GM19467 (cell line): Measurements from ENCODE around the gene KIF1A.

Experiments used
- ATAC-seq: cut with Tn5 transposase; IDR thresholded peaks from one replicate; pipeline ENCODE4 v1.9.1; 2021; ENCODE audit warnings: mild to moderate bottlenecking, moderate library complexity; ENCODE audit not compliant: unreplicated experiment

KIF1A gene

GRCh38 chr2:240723851-240724250 is 96.2 kb downstream of the KIF1A start:
- no peak for ATAC-seq

DNA sequence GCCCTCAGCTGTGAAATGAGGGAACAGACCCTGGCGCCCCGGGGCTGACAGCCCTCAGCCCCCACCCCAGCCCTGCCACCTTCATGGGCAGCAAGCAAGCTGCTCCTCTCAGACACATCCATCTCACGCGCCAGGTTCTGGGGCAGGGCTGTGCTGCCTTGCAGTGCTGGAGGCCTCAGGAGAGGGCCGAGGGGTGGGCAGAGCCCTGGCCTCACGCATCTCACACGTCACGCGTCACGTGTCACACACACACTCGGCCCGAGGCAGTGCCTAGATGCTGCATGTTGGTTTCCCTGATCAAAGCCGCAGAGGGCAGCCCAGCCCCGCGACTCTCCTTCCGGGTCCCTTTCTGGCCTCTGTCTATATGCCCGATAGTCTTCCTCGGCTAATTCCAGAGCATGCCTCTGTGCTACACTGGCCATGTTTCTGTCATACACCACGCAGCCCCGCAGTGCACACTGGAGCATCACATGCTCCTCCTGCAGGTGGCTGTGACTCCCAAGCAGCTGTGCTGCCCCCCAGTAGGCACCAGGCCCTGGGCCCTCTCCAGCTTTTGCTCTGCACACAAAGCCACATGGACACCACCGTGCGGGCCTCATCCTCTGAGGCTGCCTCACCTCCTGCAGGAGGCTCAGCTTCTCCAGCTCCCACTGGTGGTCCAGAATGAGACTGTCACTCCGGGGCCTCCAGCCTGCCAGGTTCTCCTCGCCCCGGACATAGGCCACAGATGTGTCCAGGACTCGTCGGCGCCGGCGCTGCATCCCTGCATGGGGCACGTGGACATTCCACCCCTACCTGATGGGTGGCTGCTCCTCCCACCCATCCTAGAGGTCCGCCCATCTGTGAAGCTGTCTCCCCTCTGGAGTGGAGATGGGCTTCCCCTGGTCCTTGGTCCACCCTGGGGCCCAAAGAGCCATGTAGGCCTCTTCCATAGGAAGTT is 97.0 kb downstream of the KIF1A start:
- ATAC-seq = no peak

DNA sequence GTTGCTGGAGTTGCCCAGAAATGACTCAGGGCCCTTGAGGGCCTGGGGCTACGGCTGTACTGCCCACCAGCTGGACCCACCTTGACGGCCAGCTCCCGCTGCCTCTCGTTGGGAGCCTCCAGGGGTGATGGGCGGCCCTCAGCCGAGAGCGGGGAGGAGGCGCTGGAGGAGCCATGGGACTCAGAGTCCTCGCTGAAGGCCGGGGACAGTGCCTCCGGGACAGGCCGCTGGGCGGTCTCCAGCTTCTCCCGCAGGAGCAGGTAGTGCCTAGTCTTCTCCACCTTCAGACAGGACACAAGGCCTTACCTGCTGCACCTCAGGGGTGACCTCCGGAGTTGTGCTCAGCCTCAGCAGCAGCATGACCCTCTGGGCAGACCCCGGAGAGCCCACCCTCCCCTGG is 97.6 kb downstream of the KIF1A start:
- ATAC-seq = no peak

DNA sequence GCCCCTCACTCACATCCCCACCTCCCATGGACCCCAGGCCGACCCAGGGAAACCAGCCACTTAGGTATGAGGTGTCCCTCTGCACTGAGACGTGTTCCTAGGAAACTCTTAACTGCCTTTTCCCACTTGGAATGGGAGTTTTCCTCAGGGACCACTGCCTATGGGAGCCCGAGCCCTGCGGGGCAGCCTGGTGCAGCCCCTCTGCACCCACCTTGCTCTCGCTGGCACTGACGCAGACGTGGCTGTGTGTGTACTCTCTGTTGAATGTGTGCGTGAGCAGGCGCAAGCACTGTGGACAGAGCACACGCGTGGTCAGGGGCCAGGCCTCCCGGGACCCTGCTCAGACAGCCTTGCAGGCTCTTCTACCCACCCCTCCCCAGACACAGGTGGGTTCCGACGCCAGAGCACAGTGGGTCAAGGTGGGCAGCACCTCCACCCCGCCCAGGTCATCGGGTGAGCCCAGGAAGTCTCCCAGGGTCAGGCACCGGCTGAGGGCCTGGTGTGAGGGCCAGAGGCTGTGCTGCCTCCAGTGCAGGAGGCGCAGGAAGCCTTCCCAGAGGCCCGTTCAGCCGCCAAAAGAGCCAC is 98.3 kb downstream of the KIF1A start:
- no peak for ATAC-seq

DNA sequence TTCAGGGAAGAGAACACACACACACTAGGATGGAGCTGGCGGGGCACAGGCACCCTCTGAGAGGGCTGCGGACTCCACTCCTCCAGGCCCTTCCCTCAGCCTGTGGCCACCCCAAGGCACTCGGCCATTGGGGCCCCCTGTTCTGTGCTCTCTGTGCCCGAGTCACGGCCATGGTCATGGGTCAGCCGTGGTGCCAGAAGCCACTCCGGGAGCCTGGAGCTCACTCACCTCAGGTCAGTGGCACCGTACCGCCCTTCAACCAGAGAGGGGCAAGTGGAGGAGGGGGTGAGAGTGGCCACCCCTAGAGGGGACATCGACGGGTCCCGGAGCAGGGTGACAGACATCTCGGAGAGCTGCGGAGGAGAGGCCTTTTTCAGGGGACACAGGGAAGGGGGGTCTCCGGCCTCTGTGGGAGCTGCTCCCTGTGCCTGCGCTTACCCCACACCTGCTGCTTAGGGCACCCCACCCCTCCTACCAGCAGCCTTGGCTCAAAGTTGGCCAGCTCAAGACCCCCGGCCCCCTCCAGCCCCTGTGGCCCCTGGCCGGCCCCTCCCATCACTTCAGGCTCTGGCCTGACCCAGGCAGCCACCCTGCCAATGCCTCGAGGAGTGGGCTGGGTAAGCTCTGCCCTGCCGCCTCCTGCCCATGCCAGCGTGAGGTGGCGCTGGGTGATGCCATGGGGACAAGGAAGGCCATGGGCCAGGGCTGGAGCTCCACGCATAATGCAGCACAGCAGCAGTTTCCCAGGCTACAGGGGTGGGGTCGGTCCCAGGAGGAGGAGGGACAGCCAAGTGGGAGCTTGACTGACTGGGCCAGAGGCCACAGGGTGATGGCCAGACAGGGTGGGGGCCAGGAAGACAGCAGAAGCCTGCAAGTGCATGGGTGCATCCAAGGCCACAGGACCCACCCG is 99.1 kb downstream of the KIF1A start:
- ATAC-seq = no peak

GRCh38 chr2:240719676-240720545 is 100.1 kb downstream of the KIF1A start:
- ATAC-seq = no peak

DNA sequence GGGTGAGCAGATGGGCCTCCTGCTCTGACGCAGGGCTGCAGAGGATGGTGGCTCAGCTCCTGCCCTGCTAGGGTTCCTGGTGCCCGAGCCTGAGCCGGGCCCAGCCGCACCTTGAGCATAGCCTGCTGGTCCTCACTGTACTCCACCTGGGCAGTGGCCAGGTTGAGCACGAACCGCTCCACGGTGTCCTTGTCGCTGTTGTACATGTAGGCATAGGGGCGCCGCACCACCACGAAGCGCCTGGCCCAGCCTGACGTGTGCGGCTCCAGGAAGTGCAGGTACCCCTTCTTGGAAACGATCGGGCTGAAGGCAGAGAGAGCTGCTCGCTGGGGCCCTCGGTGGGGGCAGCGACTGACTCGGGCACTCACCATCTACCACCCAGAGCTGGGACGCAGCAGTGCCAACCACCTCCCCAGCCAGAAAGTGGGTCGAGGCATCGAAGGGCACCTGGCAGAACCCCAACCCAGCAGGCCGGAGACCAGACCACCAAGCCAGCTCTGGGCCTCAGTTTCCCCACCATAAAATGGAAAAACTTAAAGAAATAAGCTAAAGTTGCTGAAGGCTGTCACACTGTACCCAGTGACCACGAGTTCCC is 101.0 kb downstream of the KIF1A start:
- ATAC-seq = no peak

DNA sequence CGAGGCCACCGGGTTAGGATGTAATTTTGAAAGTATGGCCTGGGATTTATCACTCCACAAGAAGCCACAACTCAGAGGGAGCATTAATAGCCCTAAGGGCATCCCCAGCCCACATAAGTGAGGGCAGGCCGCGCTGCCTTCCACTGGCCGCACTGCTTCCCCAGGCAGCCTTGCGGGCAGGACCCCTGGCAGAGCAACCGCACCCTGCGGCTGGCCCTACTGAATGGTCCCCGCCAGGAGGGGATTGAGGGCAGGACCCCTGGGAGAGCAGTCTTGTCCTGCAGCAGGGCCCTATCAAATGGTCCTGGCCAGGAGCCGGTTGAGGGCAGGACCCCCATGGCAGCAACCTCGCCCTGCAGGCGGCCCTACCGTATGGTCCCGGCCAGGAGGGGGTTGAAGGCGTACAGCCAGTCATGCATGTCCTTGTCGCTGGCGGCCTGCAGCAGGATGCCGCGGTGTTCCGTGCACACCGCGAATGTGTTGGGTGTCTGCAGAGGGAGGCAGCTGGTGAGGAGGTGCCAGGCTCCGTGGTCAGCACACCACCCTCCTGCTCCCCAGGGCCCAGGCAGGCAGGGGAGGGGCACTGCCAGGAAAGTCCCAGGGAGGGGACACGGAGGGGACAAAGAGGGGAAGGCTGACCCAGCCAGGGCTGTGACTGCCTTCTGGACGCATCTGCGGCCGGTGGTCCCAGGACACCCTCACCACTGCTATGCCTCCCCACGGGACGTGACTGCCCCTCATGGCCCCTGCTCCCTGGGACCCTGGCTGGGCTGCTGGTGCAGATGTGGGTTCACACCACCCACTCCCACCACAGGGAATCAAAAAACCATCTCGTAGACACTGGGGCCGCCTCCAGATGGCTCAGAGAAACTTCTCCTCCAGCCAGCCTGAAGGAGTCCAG is 102.1 kb downstream of the KIF1A start:
- ATAC-seq = no peak

DNA sequence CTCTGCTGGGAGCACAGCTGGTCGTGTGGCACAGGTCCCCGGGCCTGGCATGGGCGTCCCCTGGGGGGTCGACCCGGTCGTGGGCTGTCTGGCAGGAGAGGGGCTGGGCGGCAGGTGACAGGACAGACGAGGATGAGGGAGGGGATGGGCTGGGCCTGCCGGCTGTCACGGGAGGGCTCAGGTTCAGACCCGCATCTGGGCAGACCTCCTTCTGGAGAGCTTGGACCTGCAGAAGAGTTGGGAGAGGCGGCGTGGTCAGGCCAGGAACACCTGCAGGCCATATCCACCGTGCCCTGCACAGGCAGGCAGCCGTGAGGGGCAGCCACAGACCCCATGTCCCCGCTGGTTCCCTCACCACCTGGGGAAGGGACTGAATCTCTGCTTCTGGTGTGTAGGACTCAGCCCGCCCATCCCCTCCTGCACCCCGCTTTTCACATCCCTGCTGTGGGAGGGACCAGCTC is 102.8 kb downstream of the KIF1A start:
- no peak for ATAC-seq

- no peak for ATAC-seq
Observed at GRCh38 chr2:240716130-240716798, 103.8 kb downstream of the KIF1A start.

DNA sequence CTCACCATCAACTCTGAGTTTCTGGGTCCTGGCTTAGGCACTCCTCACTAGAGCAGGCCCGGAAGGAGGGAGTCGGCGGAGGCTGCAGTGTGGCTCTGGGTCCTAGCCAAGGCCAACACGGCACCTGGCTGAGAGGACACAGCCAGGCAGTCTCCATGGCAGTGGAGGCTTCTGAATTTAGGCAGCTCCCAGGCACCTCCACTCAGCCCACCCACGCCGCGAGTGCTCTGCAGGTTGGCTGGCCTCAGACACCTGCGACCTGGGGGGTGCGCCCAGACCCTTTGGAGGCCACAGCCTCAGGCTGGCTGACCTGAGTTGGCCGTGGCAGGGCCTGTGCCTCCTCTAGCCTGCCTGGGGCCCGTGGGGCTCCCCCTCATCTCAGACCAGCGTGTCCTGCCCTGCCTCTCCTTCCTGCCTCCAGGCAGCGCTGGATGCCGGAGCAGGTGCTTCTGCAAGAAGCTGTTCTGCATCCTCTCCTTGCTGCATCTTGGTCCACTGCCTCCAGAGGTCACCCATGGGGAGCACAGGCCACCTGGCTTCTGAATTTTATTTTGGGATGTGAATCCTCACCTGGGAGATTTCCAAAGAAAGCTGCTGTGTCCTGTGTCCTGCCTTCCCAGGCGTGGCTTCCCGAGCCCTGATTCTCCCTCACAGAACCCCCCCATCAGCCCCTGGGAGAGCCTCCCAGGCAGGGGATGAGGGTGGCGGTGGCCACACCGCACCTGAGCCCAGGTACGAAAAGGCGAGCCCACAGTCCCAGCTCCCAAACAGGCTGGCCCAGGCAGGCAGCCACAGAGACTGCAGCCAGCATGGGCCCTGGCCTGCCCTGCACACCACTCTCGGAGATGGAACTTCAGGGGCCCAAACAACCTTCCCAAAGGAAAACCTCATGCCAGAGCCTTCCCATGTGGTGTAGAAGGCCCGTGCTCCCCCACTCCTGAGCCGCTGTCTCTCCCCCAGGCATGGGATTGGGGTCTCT is 105.0 kb downstream of the KIF1A start:
- ATAC-seq = no peak

DNA sequence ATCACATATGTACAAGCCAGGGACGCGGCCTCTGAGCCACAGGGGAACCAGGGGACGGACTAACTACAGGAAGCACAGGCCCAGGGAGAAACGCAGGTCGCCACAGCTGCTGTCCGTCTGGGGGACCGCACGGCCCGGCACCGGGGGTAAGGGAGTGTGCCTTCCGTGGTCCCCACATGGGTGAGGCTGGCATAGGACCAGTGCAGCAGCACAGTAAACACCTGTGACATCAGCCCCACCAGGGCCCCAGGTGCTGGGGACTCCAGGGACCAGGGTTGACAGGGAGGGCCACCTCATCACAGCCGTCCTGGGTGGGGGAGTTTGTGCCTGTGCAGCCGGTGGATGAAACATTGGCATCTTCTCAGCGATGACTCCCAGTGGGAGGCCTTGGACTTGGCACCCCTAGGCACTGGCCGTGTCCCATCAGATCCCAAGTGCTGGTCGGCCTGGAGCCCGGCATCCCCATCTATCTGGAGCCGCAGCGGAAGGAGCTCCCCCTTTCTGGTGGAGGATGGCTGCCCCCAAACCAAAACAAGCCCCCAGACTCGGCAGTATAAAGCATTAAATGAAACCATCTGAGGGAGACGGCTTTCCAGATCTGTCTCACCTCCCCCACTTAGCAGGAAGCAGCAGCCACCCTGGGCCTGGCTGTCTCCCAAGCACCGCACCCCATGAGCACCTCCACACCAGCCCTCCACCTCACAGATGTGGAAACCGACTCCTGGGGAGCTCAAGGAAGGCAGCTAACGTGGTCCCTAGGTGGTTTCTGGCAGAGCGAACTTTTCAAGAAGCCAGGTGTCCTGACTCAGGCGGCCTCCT is 105.9 kb downstream of the KIF1A start:
- ATAC-seq = no peak

- no peak for ATAC-seq
Observed at GRCh38 chr2:240713071-240713927, 106.7 kb downstream of the KIF1A start.

GRCh38 chr2:240712121-240712520 is 107.9 kb downstream of the KIF1A start:
- no peak for ATAC-seq

DNA sequence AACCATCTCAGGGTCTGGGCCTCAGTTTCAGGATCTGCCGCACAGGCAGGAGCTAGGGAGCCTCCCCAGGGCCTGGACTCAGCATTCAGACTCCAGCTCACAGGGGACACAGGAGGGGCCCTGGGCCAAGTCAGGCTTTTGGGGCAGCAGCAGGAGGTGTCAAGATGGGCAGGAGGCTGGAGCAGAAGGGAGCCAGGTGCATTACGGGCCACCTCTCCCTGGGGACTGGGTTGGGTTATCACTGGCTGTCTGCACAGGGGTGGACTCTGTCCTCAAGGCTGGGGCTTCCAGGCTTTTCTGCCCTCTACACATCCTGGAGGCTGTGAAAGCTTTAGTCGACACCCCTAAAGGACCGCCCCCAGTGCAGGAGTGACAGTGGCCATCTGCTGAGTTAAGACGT is 108.3 kb downstream of the KIF1A start:
- ATAC-seq = no peak
